Right hindlimb (tissue), 1 donor: Measurements from ENCODE around the gene ACKR2.

ENCODE experiments used
- DNase-seq: peaks from one replicate; pipeline ENCODE4 v3.0.0-alpha.2; 2018

The ACKR2 gene

GRCh38 chr3:42809202-42809601 lies at the start of gene ACKR2:
ACKR2 (plus strand) TSS chr3:42809445; CDS start chr3:42864503, 55,058 bp downstream.
- DNase-seq = no peak

- DNase-seq = no peak
Observed at GRCh38 chr3:42762046-42762724, 47.1 kb upstream of the ACKR2 start.

- no peak for DNase-seq
Observed at GRCh38 chr3:42763021-42763420, 46.2 kb upstream of the ACKR2 start.

GRCh38 chr3:42764115-42764514 lies 45.1 kb upstream of the ACKR2 start:
- DNase-seq = no peak

- DNase-seq = no peak
Observed at GRCh38 chr3:42764561-42765295, 44.5 kb upstream of the ACKR2 start.

GRCh38 chr3:42769477-42770131 lies 39.6 kb upstream of the ACKR2 start:
- no peak for DNase-seq

GRCh38 chr3:42771271-42771670 lies 38.0 kb upstream of the ACKR2 start:
- no peak for DNase-seq

GRCh38 chr3:42772670-42773408 lies 36.4 kb upstream of the ACKR2 start, which contains the start of gene CCDC13:
CCDC13 (minus strand) TSS chr3:42773253; CDS start chr3:42758345, 14,908 bp downstream.
- peak; percentile 95 for DNase-seq

GRCh38 chr3:42773409-42773751 lies 35.9 kb upstream of the ACKR2 start:
- no peak for DNase-seq

GRCh38 chr3:42778644-42779043 lies 30.6 kb upstream of the ACKR2 start:
- DNase-seq = no peak

GRCh38 chr3:42780398-42780797 lies 28.8 kb upstream of the ACKR2 start:
- DNase-seq = no peak

- no peak for DNase-seq
Observed at GRCh38 chr3:42780892-42781700, 28.1 kb upstream of the ACKR2 start.

GRCh38 chr3:42786212-42786611 lies 23.0 kb upstream of the ACKR2 start:
- DNase-seq = no peak

- DNase-seq = no peak
Observed at GRCh38 chr3:42786631-42787030, 22.6 kb upstream of the ACKR2 start.

- DNase-seq = no peak
Observed at GRCh38 chr3:42790714-42791229, 18.5 kb upstream of the ACKR2 start.

GRCh38 chr3:42795621-42796181 lies 13.5 kb upstream of the ACKR2 start:
- no peak for DNase-seq

GRCh38 chr3:42796332-42796885 lies 12.8 kb upstream of the ACKR2 start:
- DNase-seq = no peak

- no peak for DNase-seq
Observed at GRCh38 chr3:42799376-42799775, 9.9 kb upstream of the ACKR2 start.

- no peak for DNase-seq
Observed at GRCh38 chr3:42800251-42800650, 9.0 kb upstream of the ACKR2 start.

- DNase-seq = no peak
Observed at GRCh38 chr3:42801048-42801620, 8.1 kb upstream of the ACKR2 start.

GRCh38 chr3:42801784-42802183 lies 7.5 kb upstream of the ACKR2 start:
- DNase-seq = no peak
